DOHH2 (cell line): ENCODE measurements around the gene HGF.
"Not testable (repeated sequence)": the region's sequence is repeated elsewhere in the genome, so short reads cannot be mapped to it uniquely, and the experiment has no call there.

ENCODE experiments used
- H3F3A ChIP-seq: fragments of 200-600 bp; sonication (generic), shearing (Covaris generic); 2 replicates; pipeline ENCODE4 v1.6.0; 2016; ENCODE audit warnings: antibody characterized with exemption, mild to moderate bottlenecking; ENCODE audit not compliant: control insufficient read depth, insufficient read depth
- H3K27ac ChIP-seq: fragments of 200-600 bp; sonication (generic); 2 replicates; pipeline ENCODE4 v1.5.1; 2014; ENCODE audit warnings: low read depth, mild to moderate bottlenecking, low read length, moderate library complexity
- H3K27me3 ChIP-seq: fragments of 200-600 bp; sonication (generic); 2 replicates; pipeline ENCODE4 v1.6.1; 2014; ENCODE audit warnings: mild to moderate bottlenecking, low read length, mixed read lengths; ENCODE audit not compliant: control insufficient read depth
- H3K36me3 ChIP-seq: fragments of 200-600 bp; sonication (generic); 2 replicates; pipeline ENCODE4 v1.6.1; 2014; ENCODE audit warnings: mild to moderate bottlenecking, low read length, moderate library complexity, mixed read lengths; ENCODE audit not compliant: control insufficient read depth
- H3K4me1 ChIP-seq: fragments of 200-600 bp; sonication (generic); 2 replicates; pipeline ENCODE4 v1.6.1; 2014; ENCODE audit warnings: mild to moderate bottlenecking, low read length, mixed read lengths; ENCODE audit not compliant: control insufficient read depth
- H3K4me2 ChIP-seq: fragments of 200-600 bp; sonication (generic); 2 replicates; pipeline ENCODE4 v1.6.0; 2014; ENCODE audit warnings: mild to moderate bottlenecking, low read length, moderate library complexity
- H3K4me3 ChIP-seq: fragments of 200-600 bp; sonication (generic); 2 replicates; pipeline ENCODE4 v1.5.1; 2014; ENCODE audit warnings: mild to moderate bottlenecking, low read length, mixed read lengths
- H3K79me2 ChIP-seq: fragments of 200-600 bp; sonication (generic); 2 replicates; pipeline ENCODE4 v1.6.1; 2014; ENCODE audit warnings: mild to moderate bottlenecking, low read length, mixed read lengths; ENCODE audit not compliant: control insufficient read depth
- H3K9me2 ChIP-seq: fragments of 200-600 bp; sonication (generic); replicated peaks from 2 replicates; pipeline ENCODE4 v1.6.1; 2014; ENCODE audit warnings: mild to moderate bottlenecking, low read length, mixed read lengths; ENCODE audit not compliant: control insufficient read depth
- H3K9me3 ChIP-seq: fragments of 200-600 bp; sonication (generic); 2 replicates; pipeline ENCODE4 v1.6.1; 2014; ENCODE audit warnings: antibody characterized with exemption, low read length, mixed read lengths; ENCODE audit not compliant: control insufficient read depth, insufficient read depth
- H4K20me1 ChIP-seq: fragments of 200-600 bp; sonication (generic); 2 replicates; pipeline ENCODE4 v1.6.0; 2014; ENCODE audit warnings: low read depth, mild to moderate bottlenecking, antibody characterized with exemption, low read length, moderate library complexity; ENCODE audit not compliant: control insufficient read depth, insufficient read depth
- CTCF ChIP-seq: fragments of 200-600 bp; sonication (generic); IDR thresholded peaks from one replicate; pipeline ENCODE4 v1.5.1; 2014; ENCODE audit warnings: antibody characterized with exemption, mild to moderate bottlenecking, low read depth, low read length; ENCODE audit not compliant: poor library complexity, severe bottlenecking
- EZH2phosphoT487 ChIP-seq: fragments of 200-600 bp; sonication (generic); IDR thresholded peaks from 2 replicates; pipeline ENCODE4 v1.6.1; 2017; ENCODE audit warnings: borderline replicate concordance, mild to moderate bottlenecking, antibody characterized with exemption, low read length, moderate library complexity, mixed read lengths

Gene HGF

GRCh38 chr7:81725812-81726127 is 44.1 kb downstream of the HGF start:
- Histone ChIP-seq H3K4me1 (no peaks in the 10 kb centered on the region), H3K9me2 (no peaks in the 10 kb centered on the region), H3K9me3 (no peaks in the 10 kb centered on the region), H3K4me3 (no peak overlapping the region), H3F3A (no peaks in the 10 kb centered on the region), H4K20me1 (no peaks in the 10 kb centered on the region), H3K27me3 (peaks cover 4% of the 10 kb centered on the region; the same call in 1 of the 2 replicates), H3K79me2 (no peaks in the 10 kb centered on the region), H3K36me3 (no peaks in the 10 kb centered on the region), H3K27ac (no peak overlapping the region), H3K4me2 (no peak overlapping the region)
- TF ChIP-seq CTCF: no peak
- no peak for TF ChIP-seq EZH2phosphoT487

- H3K27me3 ChIP-seq: peaks cover 4% of the 10 kb centered on the region; the same call in 1 of the 2 replicates
- no peaks in the 10 kb centered on the region for H3K36me3 ChIP-seq
- H3K27ac ChIP-seq: no peak overlapping the region
- H4K20me1 ChIP-seq: no peaks in the 10 kb centered on the region
- no peaks in the 10 kb centered on the region for H3K4me1 ChIP-seq
- no peaks in the 10 kb centered on the region for H3K9me3 ChIP-seq
- H3K79me2 ChIP-seq: no peaks in the 10 kb centered on the region
- no peak overlapping the region for H3K4me2 ChIP-seq
- no peak overlapping the region for H3K4me3 ChIP-seq
- H3K9me2 ChIP-seq: no peaks in the 10 kb centered on the region
- no peak for TF ChIP-seq CTCF
- TF ChIP-seq EZH2phosphoT487: no peak
- no peaks in the 10 kb centered on the region for H3F3A ChIP-seq
These were observed 44.6 kb downstream of the HGF start for GRCh38 chr7:81725003-81725811.

GRCh38 chr7:81722250-81722649 is 47.6 kb downstream of the HGF start:
- not testable (repeated sequence) for H3K9me2 ChIP-seq, H3F3A ChIP-seq, H3K4me2 ChIP-seq, H3K9me3 ChIP-seq, H3K4me3 ChIP-seq, H3K36me3 ChIP-seq, H3K4me1 ChIP-seq, H3K79me2 ChIP-seq, H3K27me3 ChIP-seq, H3K27ac ChIP-seq, H4K20me1 ChIP-seq

- Histone ChIP-seq H4K20me1 (no peaks in the 10 kb centered on the region), H3K79me2 (no peaks in the 10 kb centered on the region), H3K4me3 (no peak overlapping the region), H3K9me2 (no peaks in the 10 kb centered on the region), H3K27ac (no peak overlapping the region), H3K27me3 (peaks cover 4% of the 10 kb centered on the region; the same call in 1 of the 2 replicates), H3K36me3 (no peaks in the 10 kb centered on the region), H3K4me2 (no peak overlapping the region), H3K9me3 (no peaks in the 10 kb centered on the region), H3K4me1 (no peaks in the 10 kb centered on the region), H3F3A (no peaks in the 10 kb centered on the region)
- no peak for TF ChIP-seq EZH2phosphoT487
These were observed 48.4 kb downstream of the HGF start for GRCh38 chr7:81721437-81721836.
